HG03460 (cell line): ENCODE measurements around the gene CDK19.
"Not testable (repeated sequence)": the region's sequence is repeated elsewhere in the genome, so short reads cannot be mapped to it uniquely, and the experiment has no call there.

Experiments used
- ATAC-seq: cut with Tn5 transposase; IDR thresholded peaks from one replicate; pipeline ENCODE4 v1.9.1; 2021; ENCODE audit not compliant: unreplicated experiment

CDK19 gene

DNA sequence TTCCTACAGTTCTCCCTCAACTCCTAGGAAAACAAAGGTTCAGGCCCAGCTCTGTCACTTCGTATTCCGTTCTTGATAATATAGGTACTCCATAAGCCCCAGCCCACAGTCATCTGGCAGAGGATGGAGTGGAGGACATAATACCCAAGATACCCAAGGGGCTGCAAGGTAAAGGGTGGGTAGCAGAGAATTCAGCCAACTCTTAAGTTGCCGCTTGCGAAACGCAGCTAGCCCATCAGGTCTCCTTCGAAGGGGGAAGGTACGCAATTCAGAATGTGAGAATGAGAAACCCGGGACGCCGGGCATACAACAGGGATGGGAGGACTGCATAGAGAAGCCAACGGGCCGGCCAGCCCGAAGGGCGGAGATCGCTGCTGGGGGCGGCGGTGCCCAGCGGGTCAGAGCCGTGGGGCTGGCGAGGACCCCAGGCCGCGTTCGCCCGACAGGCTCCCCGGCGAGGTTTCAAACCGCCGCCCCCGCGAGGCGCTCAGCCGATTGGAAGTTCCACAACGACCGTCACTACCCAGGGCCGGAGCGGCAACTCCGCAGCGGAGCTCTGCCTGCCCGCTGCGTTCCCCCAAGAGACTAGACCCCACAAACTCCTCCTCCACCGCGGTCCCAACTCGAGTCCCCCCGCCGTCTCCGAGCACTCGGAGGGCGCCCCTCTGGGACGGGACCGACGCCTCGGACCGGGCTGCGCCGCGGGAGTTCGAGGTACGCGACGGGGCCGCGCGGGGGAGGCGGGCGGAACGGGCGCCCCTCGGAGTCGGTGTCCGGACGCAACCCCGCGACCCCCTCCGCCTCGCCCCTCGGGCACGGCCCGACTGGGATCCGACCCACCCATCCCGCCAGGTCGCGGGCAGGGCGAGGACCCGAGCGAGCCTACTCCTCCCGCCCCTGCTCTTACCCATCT, 911 bp downstream of the CDK19 start:
- peak; percentile 13 for ATAC-seq

DNA sequence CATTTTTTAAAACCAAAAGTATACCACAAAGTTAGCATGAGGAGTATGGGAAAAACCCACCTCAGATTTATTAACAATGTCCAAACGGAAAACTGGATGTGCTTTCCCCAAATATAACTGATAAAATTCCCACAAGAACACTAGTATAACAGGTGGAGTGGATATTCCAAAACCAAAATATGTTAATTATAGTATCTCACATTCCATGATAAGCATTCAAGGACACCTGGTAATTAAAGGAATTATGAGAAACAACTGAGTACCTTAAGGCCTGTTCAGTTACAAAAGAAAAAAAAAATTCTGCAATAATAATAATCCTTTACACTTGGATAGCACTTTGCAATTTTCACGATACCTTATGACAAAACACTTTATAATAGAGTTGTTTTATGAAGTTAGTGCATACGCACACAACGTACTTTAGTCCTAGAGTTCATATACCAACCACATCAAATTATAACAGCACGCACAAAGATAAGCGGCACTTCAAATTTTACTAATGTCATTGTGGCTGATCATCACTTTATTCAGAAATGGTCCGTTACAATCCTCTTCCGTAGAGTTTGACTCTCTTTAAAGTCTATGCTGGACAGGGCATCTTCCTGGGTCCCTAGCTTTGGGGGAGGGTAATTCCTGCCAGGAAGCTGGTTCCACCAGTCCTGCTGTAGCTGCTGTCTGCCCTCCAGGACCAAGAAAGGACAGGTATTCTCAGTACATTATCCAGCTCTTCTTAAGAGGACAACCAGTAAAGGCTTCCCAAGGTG, 1.7 kb downstream of the CDK19 start:
- ATAC-seq: no peak

DNA sequence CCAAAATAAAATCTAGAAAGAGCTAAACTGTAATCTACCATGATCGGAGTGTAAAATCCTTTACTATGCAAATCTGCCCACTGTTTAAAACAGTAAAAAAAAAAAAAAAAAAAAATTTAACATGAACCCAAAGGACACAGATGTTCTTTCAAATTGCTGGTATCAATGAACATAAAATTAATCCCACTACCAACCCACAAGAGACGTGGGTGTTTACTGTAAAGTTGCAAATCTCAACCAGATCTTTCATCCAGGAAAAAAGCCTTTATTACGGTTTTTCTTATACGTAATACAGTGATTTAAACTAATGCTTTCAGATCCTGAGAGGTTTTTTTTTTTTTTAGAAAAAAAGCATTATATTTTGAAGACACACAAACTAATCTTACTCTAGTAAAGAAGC, 2.5 kb downstream of the CDK19 start:
- no peak for ATAC-seq

DNA sequence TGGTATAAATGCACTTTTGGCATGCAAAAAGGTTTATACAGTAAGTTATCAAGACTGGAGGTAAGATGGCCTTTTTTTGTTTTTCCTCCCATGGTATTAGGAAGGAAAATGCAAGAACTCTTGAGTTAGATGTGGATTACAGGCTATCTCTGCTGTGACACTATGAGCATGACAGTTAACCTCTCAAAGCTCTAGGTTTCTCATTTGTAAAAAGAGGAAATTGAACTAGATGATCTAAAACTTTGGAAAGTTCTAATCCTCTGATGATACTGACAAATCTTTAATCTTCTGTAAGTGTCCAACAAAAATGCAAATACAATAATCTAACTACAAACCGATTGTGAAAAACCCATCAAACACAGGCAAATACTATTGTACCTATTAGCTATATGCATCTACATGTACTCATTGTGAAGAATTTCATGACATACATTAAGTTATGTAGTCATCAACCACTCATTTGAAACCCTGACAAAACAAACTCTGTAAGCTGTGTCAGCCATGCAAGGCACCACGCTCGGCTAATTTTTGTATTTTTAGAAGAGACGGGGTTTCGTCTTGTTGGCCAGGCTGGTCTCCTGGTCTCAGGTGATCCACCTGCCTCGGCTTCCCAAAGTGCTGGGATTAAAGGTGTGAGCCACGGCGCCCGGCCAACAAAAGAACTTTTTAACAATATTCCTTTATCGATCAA, 4.2 kb downstream of the CDK19 start:
- ATAC-seq: no peak

DNA sequence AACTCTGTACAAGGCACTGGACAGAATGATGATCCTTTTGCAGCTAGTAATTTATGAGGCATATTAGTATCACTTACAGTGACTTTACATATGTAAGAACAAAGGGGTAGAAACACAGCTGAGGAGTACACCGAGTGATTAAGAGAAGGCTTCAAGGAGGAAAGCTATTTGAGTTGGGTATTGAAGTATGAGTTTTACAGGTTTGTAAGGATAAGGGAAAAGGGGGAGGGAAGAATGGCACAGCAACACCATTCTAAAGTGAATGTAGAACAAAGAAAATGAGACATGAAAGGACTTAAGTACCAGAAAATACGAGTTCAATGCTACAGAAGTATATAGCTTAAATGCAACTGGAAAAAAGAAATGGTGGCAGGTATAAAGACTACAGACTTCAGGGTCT, 5.5 kb downstream of the CDK19 start:
- ATAC-seq: no peak

DNA sequence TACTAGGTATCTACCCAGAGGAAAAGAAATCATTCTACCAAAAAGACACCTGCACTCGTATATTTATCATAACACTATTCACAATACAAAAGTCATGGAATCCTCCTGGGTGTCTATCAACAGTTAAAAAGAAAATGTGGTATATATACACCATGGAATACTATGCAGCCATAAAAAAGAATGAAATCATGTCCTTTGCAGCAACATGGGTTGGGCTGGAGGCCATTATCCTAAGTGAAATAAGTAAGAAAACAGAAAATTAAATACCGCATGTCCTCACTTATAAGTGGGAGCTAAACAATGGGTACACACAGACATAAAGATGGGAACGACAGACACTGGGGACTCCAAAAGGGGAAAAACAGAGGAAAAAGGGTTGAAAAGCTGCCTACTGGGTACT, 13.1 kb downstream of the CDK19 start:
- ATAC-seq: not testable (repeated sequence)

DNA sequence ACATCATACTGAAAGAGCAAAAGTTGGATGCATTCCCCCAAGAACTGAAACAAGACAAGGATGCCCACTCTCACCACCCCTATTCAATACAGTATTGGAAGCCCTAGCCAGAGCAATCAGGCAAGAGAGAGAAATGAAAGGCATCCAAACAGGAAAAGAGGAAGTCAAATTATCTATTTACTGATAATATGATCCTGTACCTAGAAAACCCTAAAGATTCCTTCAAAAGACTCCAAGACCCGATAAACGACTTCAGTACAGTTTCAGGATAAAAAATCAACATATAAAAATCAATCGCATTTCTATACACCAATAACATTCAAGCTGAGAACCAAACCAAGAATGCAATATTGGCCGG, 14.5 kb downstream of the CDK19 start:
- no peak for ATAC-seq

DNA sequence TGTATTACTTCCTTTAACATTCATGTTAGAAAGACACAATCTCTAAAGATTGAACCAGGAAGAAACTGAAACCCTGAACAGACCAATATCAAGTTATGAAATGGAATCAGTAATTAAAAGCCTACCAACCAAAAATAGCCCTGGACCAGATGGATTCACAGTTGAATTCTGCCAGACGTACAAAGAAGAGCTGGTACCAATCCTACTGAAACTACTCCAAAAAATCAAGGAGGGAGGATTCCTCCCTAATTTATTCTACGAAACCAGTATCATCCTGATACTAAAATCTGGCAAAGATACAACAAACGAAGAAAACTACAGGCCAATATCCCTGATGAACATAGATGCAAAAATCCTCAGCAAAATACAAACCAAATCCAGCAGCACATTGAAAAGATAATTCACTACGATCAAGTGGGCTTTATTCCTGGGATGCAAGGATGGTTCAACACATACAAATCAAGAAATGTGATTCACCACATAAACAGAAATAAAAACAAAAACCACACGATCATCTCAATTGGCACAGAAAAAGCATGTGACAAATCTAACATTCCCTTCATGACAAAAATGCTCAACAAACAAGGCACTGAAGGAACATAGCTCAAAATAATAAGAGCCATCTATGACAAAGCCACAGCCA, 15.0 kb downstream of the CDK19 start:
- no peak for ATAC-seq

DNA sequence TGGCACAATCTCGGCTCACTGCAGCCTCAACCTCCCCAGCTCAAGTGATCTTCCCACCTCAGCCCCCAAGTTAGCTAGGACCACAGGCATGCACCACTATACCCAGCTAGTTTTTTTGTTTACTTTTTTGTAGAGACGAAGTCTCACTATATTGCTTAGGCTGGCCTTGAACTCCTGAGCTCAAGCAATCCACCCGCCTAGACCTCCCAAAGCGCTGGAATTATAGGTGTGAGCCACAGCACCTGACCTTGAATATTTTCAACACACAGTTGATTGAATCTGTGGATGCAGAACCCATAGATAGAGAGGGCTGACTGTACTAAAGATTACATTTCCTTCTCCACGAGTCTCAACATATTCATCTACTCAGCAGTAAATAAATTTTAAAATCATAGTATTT, 15.6 kb downstream of the CDK19 start:
- ATAC-seq: no peak

DNA sequence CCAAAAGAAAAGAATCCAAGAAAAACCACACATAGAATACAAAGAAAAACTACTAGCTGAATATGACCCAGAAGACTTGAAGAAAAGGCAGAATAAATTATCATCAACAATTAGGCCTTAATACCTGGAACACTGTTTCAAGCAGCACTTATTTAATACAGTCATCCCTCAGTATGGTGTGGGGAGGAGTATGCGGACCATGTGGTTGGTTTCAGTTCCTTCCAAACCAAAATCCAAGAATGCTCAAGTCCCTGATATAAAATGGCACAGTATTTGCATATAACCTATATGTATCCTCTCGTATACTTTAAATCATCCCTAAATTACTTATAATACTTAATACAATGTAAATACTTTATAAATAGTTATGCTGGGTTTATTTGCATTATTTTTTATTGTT, 16.1 kb downstream of the CDK19 start:
- no peak for ATAC-seq

DNA sequence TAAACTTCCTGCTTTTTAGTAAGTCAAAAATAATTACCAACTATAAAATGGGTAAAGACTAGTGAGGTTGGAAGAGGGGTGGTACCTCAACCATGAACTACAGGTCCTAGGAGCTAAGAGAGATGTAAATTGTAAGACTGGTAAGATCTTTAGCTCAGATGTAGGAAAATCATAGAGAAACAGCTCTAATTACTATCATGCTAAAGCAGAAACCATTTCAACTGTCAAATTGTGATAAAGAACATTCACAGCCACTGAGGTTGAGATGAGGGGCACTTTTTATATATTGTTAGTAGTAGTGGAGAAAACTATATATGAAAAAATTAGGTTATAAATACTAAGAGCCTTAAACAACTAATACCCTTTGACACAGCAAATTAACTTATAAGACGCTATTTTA, 20.0 kb downstream of the CDK19 start:
- no peak for ATAC-seq

DNA sequence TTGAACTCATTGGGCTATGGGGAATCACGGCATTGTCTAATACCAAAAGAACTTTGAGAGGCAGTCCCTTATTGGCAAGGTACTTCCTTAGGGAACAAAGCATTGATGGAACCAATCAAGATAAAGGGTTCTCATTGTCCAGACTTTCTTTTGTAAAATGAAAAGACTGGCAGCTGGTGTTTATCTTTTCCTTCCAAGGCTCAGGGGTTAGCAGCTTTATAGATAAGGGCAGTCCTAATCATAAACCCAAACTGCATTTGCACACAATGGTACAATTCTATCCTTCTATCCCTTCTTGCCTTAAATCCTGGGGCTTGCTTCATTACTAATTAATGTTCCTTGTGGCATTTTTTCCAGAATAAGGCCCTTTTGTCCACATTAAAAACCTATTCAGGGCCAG, 28.6 kb downstream of the CDK19 start:
- ATAC-seq: no peak

DNA sequence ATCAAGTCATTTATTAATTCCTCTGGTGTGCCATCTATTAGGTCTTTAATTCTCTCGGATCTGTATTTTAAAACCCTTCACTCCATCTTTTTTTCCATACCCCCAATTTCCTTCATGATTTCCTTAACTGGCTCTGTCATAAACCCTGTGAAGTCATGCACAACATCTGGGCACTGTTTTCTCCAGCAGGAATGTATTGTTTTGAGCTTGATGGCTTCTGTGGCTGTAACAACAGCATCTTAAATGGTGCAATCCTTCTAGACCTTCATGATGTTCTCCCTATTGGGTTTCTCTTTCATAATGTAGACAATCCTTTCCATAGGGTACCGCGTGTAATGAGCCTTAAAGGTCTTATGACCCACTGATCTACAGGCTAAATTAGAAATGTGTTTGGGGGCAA, 29.0 kb downstream of the CDK19 start:
- no peak for ATAC-seq

DNA sequence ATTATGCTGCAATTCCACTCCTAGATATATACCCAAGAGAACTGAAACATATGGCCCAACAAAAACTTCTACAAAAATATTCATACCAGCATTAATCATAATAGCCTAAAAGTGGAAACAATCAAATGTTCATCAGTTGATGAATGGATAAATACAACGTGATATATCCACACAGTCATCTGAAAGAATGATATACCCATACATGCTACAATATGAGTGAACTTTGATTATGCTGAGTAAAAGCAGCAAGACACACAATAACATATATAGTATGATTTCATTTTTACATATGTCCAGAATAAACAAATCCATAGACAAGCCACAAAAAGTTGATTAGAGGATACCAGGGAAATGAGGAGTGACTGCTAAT, 30.7 kb downstream of the CDK19 start:
- ATAC-seq: peak; percentile 10

DNA sequence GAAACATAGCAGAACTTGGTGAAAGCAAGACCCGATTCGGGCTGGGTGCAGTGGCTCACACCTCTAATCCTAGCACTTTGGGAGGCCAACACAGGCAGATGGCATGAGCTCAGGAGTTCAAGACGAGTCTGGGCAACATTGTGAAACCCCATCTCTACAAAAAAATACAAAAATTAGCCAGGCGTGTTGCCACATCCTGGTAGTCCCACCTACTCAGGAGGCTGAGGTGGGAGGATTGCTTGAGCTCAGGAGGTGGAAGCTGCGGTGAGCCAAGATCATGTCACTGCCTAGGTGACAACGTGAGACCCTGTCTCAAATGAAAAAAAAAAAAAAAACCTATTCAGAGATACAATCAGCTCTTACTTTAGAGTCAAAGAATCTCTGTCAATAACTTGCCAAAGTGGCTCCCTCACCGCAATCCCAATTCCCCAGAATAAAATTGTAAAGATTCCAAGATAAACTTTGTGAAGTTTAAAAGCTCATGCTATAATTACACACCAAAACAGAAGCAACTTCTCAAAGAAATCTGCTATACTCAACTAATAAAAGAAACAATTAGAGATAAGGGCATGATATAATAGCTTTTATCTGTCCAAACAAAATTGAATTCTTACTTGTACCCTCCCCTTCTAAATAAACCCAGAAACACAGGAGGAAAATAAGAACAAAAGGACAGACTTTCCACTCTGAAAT, 33.6 kb downstream of the CDK19 start:
- no peak for ATAC-seq

DNA sequence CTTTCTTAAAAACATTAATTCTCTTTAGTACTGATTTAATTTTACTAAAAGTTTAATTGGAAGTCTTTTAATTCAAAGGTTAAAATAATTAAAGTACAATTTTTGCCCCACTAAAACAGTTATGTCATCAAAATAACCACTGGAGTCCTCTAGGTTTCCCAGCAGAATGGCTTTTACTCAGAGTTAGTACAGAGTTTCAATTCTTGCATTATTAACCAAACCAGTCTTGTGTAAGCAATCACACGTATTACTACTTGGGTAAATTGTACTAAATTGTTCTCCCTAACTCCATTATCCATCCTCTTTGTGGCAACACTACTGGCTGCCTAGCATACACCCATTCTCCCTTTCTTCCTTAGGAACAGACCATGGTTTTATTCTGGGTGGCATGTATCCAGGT, 36.9 kb downstream of the CDK19 start:
- ATAC-seq: no peak

DNA sequence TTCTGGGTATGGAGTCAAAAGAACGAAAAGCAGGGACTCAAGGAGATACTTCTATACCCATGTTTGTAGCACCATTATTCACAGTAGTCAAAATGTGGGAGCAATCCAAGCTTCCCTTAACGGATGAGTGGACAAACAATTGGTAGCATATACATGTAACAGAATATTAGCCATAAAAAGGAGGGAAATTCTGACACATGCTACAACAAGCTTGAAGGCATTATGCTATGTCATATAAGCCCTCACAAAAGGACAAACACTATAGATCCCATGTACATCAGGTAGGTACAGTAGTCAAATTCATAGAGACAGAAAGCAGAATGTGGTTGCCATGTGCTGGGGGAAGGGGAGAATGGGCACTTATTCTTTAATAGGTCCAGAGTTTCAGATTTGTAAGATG, 37.6 kb downstream of the CDK19 start:
- ATAC-seq: no peak

DNA sequence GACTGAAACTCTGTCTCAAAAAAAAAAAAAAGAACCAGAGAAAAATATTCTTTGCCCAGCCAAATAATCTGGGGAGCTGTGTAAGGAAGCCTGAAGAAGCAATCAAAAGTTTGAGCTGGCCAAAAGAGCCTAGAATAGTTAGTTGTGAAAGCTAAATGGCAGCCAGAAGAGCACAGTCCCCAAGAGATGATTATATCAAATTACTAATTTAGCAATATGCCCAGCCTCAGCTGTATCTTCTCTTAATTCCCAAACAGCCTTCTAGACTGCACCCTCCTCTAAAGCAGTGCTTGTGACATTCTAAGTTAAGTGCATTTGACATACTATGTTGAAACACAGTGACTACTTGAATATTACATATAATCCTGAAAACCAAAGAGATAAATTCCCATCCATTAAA, 38.9 kb downstream of the CDK19 start:
- ATAC-seq: no peak

DNA sequence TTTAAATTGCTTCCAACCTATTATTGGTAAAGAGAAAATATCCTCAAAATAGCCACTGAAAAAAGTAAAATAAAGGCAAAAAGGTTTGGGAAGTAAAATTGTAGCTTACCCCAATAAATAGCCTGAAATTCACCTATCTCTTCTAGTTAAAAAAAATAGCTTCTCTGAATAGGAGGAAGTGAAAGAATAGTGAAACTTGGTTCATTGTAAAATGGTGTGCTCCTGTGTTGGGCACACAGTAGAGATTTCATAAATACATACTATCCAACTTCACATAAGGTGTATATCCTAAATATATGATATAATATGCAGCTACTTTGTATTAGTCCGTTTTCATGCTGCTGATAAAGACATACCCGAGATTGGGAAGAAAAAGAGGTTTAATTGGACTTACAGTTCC, 45.3 kb downstream of the CDK19 start:
- no peak for ATAC-seq

DNA sequence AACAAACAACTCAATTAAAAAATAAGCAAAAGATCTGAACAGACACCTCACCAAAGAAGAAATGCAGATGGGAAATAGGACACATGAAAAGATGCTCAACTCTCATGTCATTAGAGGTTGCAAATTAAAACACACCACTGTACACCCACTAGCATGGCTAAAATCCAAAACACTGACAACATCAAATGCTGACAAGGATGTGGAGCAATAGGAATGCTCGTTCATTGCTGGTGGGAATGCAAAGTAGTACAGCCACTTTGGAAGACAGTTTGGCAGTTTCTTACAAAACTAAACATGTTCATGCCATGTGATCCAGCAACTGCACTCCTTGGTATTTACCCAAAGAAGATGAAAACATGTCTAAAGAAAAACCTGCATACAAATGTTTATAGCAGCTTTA, 47.2 kb downstream of the CDK19 start:
- ATAC-seq: no peak

DNA sequence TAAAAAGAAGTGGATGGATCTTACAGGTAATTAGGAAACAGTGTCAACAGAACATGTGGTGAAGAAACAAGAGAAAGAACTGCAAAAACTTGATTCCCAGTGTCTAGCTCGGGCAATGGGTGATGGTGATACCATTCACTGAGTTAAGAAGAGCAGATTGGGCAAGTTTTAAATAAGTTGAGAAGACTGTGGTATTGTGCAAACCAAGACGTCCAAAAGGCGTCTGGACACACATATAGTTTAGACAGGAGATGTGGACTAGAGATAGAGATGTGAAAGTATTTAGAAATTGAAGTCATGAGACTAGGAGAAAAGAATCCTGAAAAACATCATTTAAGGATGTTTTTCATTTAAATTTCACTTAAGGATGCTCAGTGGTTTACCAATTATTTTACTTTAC, 53.9 kb downstream of the CDK19 start:
- ATAC-seq: no peak
